Left ventricle myocardium inferior (tissue), 1 donor: ENCODE measurements around the gene RIT2. TPM values are rescaled to one million over a fixed set of nuclear protein-coding genes. Genes with fewer than 3 reads are reported as not detected.

ENCODE experiments used
- DNase-seq: peaks from one replicate; pipeline ENCODE4 v3.0.0-alpha.2; 2020
- H3K27ac ChIP-seq: fragments of 200-600 bp; replicated peaks from 2 replicates; pipeline ENCODE4 v1.8.0; 2021
- H3K27me3 ChIP-seq: fragments of 200-600 bp; 2 replicates; pipeline ENCODE4 v1.8.0; 2021; ENCODE audit warnings: low read depth
- H3K36me3 ChIP-seq: fragments of 200-600 bp; 2 replicates; pipeline ENCODE4 v1.8.0; 2021
- H3K4me1 ChIP-seq: fragments of 200-600 bp; 2 replicates; pipeline ENCODE4 v1.8.0; 2021
- H3K4me3 ChIP-seq: fragments of 200-600 bp; 2 replicates; pipeline ENCODE4 v1.8.0; 2021; ENCODE audit warnings: mild to moderate bottlenecking, moderate library complexity
- H3K9me3 ChIP-seq: fragments of 200-600 bp; replicated peaks from 2 replicates; pipeline ENCODE4 v1.8.0; 2021
- CTCF ChIP-seq: fragments of 200-600 bp; IDR thresholded peaks from 2 replicates; pipeline ENCODE4 v1.8.0; 2021; ENCODE audit warnings: antibody characterized with exemption, mild to moderate bottlenecking, borderline replicate concordance
- intact Hi-C: fragments of 100-400 bp; cut with micrococcal nuclease; formaldehyde crosslinking; loops from one replicate; pipeline ENCODE4 v1.11.0; 2022
- total RNA-seq: library from RNA; stranded (reverse); fragmentation: NEBNext Ultra II Directional; extraction: Animal tissue kit (Norgen Biotek cat#: 25700); gene quantifications from one replicate; pipeline ENCODE4 v1.2.1, GENCODE V29; 2021
- donor health status: DM: no; HTN: yes; CAD: no; lungs with severe emphysema.

The RIT2 gene
- total RNA-seq, 1 donor from 2014 or later = not detected

- Histone ChIP-seq H3K9me3 (no peaks in the 10 kb centered on the region), H3K4me3 (no peak overlapping the region), H3K27me3 (no peaks in the 10 kb centered on the region), H3K27ac (no peak overlapping the region), H3K4me1 (no peaks in the 10 kb centered on the region), H3K36me3 (no peaks in the 10 kb centered on the region)
- no peak for TF ChIP-seq CTCF
- intact Hi-C loops = no loop called here
- no peak for DNase-seq
Measured at GRCh38 chr18:42850174-42851083, 265.1 kb downstream of the RIT2 start.

GRCh38 chr18:42839408-42839807 lies 276.1 kb downstream of the RIT2 start:
- TF ChIP-seq CTCF = no peak
- intact Hi-C loops = no loop called here
- no peaks in the 10 kb centered on the region for H3K27me3 ChIP-seq
- H3K9me3 ChIP-seq = peaks cover 10% of the 10 kb centered on the region
- no peak for DNase-seq
- H3K36me3 ChIP-seq = no peaks in the 10 kb centered on the region
- no peak overlapping the region for H3K27ac ChIP-seq
- no peaks in the 10 kb centered on the region for H3K4me1 ChIP-seq
- H3K4me3 ChIP-seq = no peak overlapping the region

GRCh38 chr18:42838546-42839145 lies 276.8 kb downstream of the RIT2 start:
- H3K4me3 ChIP-seq = no peak overlapping the region
- peaks cover 10% of the 10 kb centered on the region for H3K9me3 ChIP-seq
- H3K4me1 ChIP-seq = no peaks in the 10 kb centered on the region
- no peak overlapping the region for H3K27ac ChIP-seq
- DNase-seq = no peak
- H3K27me3 ChIP-seq = no peaks in the 10 kb centered on the region
- no peaks in the 10 kb centered on the region for H3K36me3 ChIP-seq
- intact Hi-C loops = no loop called here
- no peak for TF ChIP-seq CTCF

- no peaks in the 10 kb centered on the region for H3K27me3 ChIP-seq
- no peak for DNase-seq
- no peaks in the 10 kb centered on the region for H3K36me3 ChIP-seq
- no peaks in the 10 kb centered on the region for H3K9me3 ChIP-seq
- TF ChIP-seq CTCF = no peak
- intact Hi-C loops = no loop called here
- no peak overlapping the region for H3K27ac ChIP-seq
- H3K4me1 ChIP-seq = no peaks in the 10 kb centered on the region
- no peak overlapping the region for H3K4me3 ChIP-seq
Measured at GRCh38 chr18:42830936-42831335, 284.5 kb downstream of the RIT2 start.

- no peaks in the 10 kb centered on the region for H3K9me3 ChIP-seq
- no peak for DNase-seq
- no peaks in the 10 kb centered on the region for H3K36me3 ChIP-seq
- intact Hi-C loops = no loop called here
- no peaks in the 10 kb centered on the region for H3K27me3 ChIP-seq
- no peak overlapping the region for H3K4me3 ChIP-seq
- TF ChIP-seq CTCF = no peak
- H3K4me1 ChIP-seq = no peaks in the 10 kb centered on the region
- no peak overlapping the region for H3K27ac ChIP-seq
Measured at GRCh38 chr18:42828881-42829280, 286.6 kb downstream of the RIT2 start.
